Omental fat pad (tissue), 4 donors: ENCODE data around the gene IQGAP3. TPM values are rescaled to one million over a fixed set of nuclear protein-coding genes. Genes with fewer than 3 reads are reported as not detected.

Source experiments
- ATAC-seq: fragments of 150-250 bp; one replicate; pipeline ENCODE4 v1.9.1; 2016; ENCODE audit warnings: mild to moderate bottlenecking, moderate library complexity; ENCODE audit not compliant: low FRiP score
- DNase-seq: peaks from one replicate; pipeline ENCODE4 v3.0.0-alpha.2; 2019; ENCODE audit warnings: low spot score
- total RNA-seq, 4 donors: library from RNA; depleted of rRNA; stranded (reverse); fragments of >200 nt; gene quantifications; one replicate each; pipeline ENCODE4 v1.1.0, GENCODE V29; 2016
- TF ChIP-seq, protein P1 (sequence below), 3 donors: fragments of 450-650 bp; IDR thresholded peaks; one replicate each; pipeline ENCODE4 v1.5.1; 2016 to 2017; ENCODE audit warnings: antibody characterized with exemption in 3 of 3, mild to moderate bottlenecking in 3 of 3, moderate library complexity in 2 of 3

IQGAP3 gene
- total RNA-seq, 4 donors from 2014 or later = 0.16 to 4.2 (median 0.23) TPM

- TF ChIP-seq, protein P1, sequence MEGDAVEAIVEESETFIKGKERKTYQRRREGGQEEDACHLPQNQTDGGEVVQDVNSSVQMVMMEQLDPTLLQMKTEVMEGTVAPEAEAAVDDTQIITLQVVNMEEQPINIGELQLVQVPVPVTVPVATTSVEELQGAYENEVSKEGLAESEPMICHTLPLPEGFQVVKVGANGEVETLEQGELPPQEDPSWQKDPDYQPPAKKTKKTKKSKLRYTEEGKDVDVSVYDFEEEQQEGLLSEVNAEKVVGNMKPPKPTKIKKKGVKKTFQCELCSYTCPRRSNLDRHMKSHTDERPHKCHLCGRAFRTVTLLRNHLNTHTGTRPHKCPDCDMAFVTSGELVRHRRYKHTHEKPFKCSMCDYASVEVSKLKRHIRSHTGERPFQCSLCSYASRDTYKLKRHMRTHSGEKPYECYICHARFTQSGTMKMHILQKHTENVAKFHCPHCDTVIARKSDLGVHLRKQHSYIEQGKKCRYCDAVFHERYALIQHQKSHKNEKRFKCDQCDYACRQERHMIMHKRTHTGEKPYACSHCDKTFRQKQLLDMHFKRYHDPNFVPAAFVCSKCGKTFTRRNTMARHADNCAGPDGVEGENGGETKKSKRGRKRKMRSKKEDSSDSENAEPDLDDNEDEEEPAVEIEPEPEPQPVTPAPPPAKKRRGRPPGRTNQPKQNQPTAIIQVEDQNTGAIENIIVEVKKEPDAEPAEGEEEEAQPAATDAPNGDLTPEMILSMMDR (IDR thresholded peaks at IDR 0.05) = no peak
- ATAC-seq (no peak), DNase-seq (no peak)
Observed at GRCh38 chr1:156534424-156535060, 37.8 kb downstream of the IQGAP3 start.

GRCh38 chr1:156533568-156534220, 38.7 kb downstream of the IQGAP3 start:
- ATAC-seq = no peak
- TF ChIP-seq, protein P1 (IDR thresholded peaks at IDR 0.05) = no peak
- no peak for DNase-seq

DNA sequence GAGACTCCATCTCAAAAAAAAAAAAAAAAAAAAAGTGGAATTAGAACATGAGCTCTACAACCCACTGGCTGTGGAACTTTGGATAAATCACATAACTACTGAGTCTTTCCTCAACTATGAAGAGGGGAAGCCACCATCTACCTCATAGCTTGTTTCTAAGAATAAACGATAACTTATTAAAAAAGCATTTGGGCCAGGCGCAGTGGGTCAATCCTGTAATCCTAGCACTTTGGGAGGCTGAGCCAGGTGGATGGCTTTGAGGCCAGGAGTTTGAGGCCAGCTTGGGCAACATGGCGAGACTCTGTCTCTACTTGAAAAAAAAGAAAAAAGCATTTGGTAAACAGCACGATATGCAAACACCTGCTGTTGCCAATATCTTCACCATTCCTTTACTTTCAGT, 40.0 kb downstream of the IQGAP3 start:
- no peak for DNase-seq
- ATAC-seq = no peak
- TF ChIP-seq, protein P1 (IDR thresholded peaks at IDR 0.05) = no peak

DNA sequence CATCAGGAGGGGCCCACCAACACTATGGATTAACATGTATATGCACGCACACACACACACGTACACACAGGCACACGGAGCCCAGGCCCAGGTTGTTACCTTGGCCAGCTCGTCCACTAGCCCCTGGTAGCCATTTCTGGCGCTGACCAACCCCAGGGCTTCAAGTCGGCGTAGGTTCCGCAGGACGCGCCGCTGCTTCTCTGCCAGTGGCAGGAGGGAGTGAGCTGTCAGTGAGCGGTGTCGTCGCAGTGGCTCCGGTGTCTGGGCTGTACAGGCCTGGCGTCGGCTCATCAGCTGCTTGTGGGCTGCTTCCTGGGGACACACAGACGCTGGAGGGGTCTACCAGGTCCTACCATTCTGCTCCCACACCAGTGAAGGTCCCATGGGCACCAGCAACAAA, 42.4 kb downstream of the IQGAP3 start:
- DNase-seq = no peak
- TF ChIP-seq, protein P1 (IDR thresholded peaks at IDR 0.05) = no peak
- ATAC-seq = no peak

DNA sequence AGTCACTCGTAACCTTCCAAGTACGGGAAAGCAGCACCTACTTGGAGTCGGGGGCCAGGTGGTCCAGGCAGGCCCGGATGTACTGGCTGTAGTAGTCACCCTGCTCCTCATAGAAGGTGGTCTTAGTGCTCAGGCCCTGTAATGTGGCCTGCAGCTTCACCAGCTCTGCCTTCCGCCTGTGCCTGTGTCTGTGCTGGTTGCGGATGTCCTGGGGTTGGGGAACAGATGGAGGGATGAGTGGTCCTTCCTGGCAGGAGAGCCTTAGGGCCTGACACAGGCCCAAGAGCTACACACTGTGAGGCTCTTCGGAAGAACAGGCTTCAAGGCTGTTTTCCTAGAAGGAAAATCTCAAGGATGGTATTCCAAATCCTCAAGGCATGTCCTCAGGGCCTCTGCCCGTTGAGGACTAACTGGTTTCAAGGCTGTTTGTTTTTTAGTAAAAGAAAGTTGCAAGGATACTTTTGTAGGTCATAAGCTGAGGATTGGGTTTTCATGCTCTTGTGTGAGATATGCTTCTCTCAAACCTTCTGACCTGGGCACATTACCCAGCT, 43.4 kb downstream of the IQGAP3 start:
- DNase-seq = no peak
- no peak for ATAC-seq
- TF ChIP-seq, protein P1 (IDR thresholded peaks at IDR 0.05) = no peak

GRCh38 chr1:156528231-156528630, 44.1 kb downstream of the IQGAP3 start:
- no peak for ATAC-seq
- TF ChIP-seq, protein P1 (IDR thresholded peaks at IDR 0.05) = no peak
- DNase-seq = no peak

DNA sequence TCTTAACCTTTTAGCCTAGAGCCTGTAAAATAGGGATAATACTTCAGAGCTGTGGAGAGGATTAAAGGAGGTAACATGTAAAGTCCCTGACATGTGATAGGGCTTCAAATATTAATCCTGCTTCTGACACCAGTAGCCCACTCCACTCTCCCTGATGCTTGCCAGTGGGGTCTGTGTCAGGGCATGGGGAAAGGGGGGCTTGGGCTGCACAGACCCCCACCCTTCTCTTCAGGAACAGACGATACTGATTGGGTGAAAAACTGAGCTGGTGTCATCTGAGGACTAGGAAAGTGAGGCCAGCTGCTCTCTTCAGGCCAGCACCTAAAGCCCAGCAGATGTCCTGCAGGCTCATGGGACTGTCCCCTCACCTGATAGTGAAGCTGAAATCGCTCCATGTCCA, 44.8 kb downstream of the IQGAP3 start:
- TF ChIP-seq, protein P1 (IDR thresholded peaks at IDR 0.05) = no peak
- DNase-seq = no peak
- no peak for ATAC-seq
